HEK293 (cell line): Measurements from ENCODE around the gene COX20.

Experiments used
- BCL6B ChIP-seq: fragments of 450-650 bp; formaldehyde crosslinking; IDR thresholded peaks from 2 replicates; pipeline ENCODE4 v1.5.1; 2017; ENCODE audit warnings: missing biosample characterization, missing genetic modification characterization
- EGR2 ChIP-seq: fragments of 450-650 bp; formaldehyde crosslinking; IDR thresholded peaks from 2 replicates; pipeline ENCODE4 v1.5.1; 2016; ENCODE audit warnings: low read depth, missing biosample characterization, missing genetic modification characterization
- ELK4 ChIP-seq: IDR thresholded peaks from 2 replicates; pipeline ENCODE4 v1.6.1; 2011; ENCODE audit warnings: mild to moderate bottlenecking, low read depth, low read length, borderline replicate concordance
- GLI2 ChIP-seq: fragments of 450-650 bp; formaldehyde crosslinking; IDR thresholded peaks from 2 replicates; pipeline ENCODE4; 2017; ENCODE audit warnings: missing biosample characterization, missing genetic modification characterization, low read depth, borderline replicate concordance
- GLIS2 ChIP-seq: fragments of 450-650 bp; formaldehyde crosslinking; IDR thresholded peaks from 2 replicates; pipeline ENCODE4 v1.5.1; 2016; ENCODE audit warnings: missing biosample characterization, missing genetic modification characterization
- KLF7 ChIP-seq: fragments of 450-650 bp; formaldehyde crosslinking; IDR thresholded peaks from 2 replicates; pipeline ENCODE4 v1.5.1; 2016; ENCODE audit warnings: missing biosample characterization, missing genetic modification characterization, borderline replicate concordance
- KLF8 ChIP-seq: fragments of 450-650 bp; formaldehyde crosslinking; IDR thresholded peaks from 2 replicates; pipeline ENCODE4 v1.5.1; 2016; ENCODE audit warnings: missing biosample characterization, missing genetic modification characterization
- PRDM1 ChIP-seq: fragments of 450-650 bp; formaldehyde crosslinking; IDR thresholded peaks from 2 replicates; pipeline ENCODE4; 2016; ENCODE audit warnings: missing biosample characterization, missing genetic modification characterization
- ZBTB20 ChIP-seq: fragments of 450-650 bp; formaldehyde crosslinking; IDR thresholded peaks from 2 replicates; pipeline ENCODE4 v1.5.1; 2016; ENCODE audit warnings: missing biosample characterization, missing genetic modification characterization
- ZFP41 ChIP-seq: fragments of 450-650 bp; formaldehyde crosslinking; IDR thresholded peaks from 2 replicates; pipeline ENCODE4 v1.5.1; 2016; ENCODE audit warnings: missing biosample characterization, missing genetic modification characterization, borderline replicate concordance
- ZNF10 ChIP-seq: fragments of 450-650 bp; formaldehyde crosslinking; IDR thresholded peaks from 2 replicates; pipeline ENCODE4 v1.5.1; 2017; ENCODE audit warnings: missing biosample characterization, missing genetic modification characterization
- ZNF114 ChIP-seq: fragments of 450-650 bp; formaldehyde crosslinking; IDR thresholded peaks from 2 replicates; pipeline ENCODE4 v1.5.0; 2017; ENCODE audit warnings: missing biosample characterization, missing genetic modification characterization
- ZNF157 ChIP-seq: fragments of 450-650 bp; formaldehyde crosslinking; IDR thresholded peaks from 2 replicates; pipeline ENCODE4 v1.5.1; 2016; ENCODE audit warnings: missing biosample characterization, missing genetic modification characterization
- ZNF184 ChIP-seq: fragments of 450-650 bp; IDR thresholded peaks from 2 replicates; pipeline ENCODE4 v1.5.1; 2018; ENCODE audit warnings: missing biosample characterization, mild to moderate bottlenecking, missing genetic modification characterization
- ZNF214 ChIP-seq: fragments of 450-650 bp; formaldehyde crosslinking; IDR thresholded peaks from 2 replicates; pipeline ENCODE4 v1.5.1; 2017; ENCODE audit warnings: missing biosample characterization, mild to moderate bottlenecking, missing genetic modification characterization, borderline replicate concordance
- ZNF24 ChIP-seq: fragments of 450-650 bp; formaldehyde crosslinking; IDR thresholded peaks from 2 replicates; pipeline ENCODE4 v1.5.1; 2016; ENCODE audit warnings: missing biosample characterization, missing genetic modification characterization
- ZNF391 ChIP-seq: fragments of 450-650 bp; formaldehyde crosslinking; IDR thresholded peaks from 2 replicates; pipeline ENCODE4 v1.5.1; 2016; ENCODE audit warnings: low read depth, missing biosample characterization, missing genetic modification characterization, borderline replicate concordance
- ZNF501 ChIP-seq: fragments of 450-650 bp; formaldehyde crosslinking; IDR thresholded peaks from 2 replicates; pipeline ENCODE4 v1.5.1; 2016; ENCODE audit warnings: missing biosample characterization, missing genetic modification characterization
- ZNF529 ChIP-seq: fragments of 450-650 bp; formaldehyde crosslinking; IDR thresholded peaks from 2 replicates; pipeline ENCODE4 v1.5.1; 2017; ENCODE audit warnings: missing genetic modification characterization, missing biosample characterization; ENCODE audit not compliant: insufficient replicate concordance
- ZNF544 ChIP-seq: fragments of 450-650 bp; formaldehyde crosslinking; IDR thresholded peaks from 2 replicates; pipeline ENCODE4 v1.5.0; 2017; ENCODE audit warnings: missing biosample characterization, missing genetic modification characterization
- ZNF621 ChIP-seq: fragments of 450-650 bp; formaldehyde crosslinking; IDR thresholded peaks from 2 replicates; pipeline ENCODE4 v1.5.1; 2017; ENCODE audit warnings: missing biosample characterization, missing genetic modification characterization
- ZNF629 ChIP-seq: fragments of 450-650 bp; formaldehyde crosslinking; IDR thresholded peaks from 2 replicates; pipeline ENCODE4 v1.5.1; 2017; ENCODE audit warnings: missing biosample characterization, missing genetic modification characterization
- ZNF639 ChIP-seq: fragments of 450-650 bp; formaldehyde crosslinking; IDR thresholded peaks from 2 replicates; pipeline ENCODE4 v1.5.1; 2016; ENCODE audit warnings: missing biosample characterization, missing genetic modification characterization
- ZNF654 ChIP-seq: fragments of 450-650 bp; formaldehyde crosslinking; IDR thresholded peaks from 2 replicates; pipeline ENCODE4 v1.5.1; 2016; ENCODE audit warnings: low read depth, missing biosample characterization, missing genetic modification characterization
- ZNF707 ChIP-seq: fragments of 450-650 bp; formaldehyde crosslinking; IDR thresholded peaks from 2 replicates; pipeline ENCODE4 v1.5.1; 2016; ENCODE audit warnings: missing biosample characterization, missing genetic modification characterization
- ZNF791 ChIP-seq: fragments of 450-650 bp; formaldehyde crosslinking; IDR thresholded peaks from 2 replicates; pipeline ENCODE4 v1.5.1; 2016; ENCODE audit warnings: missing biosample characterization, missing genetic modification characterization
- ZNF830 ChIP-seq: fragments of 450-650 bp; IDR thresholded peaks from 2 replicates; pipeline ENCODE4 v1.5.0; 2018; ENCODE audit warnings: missing biosample characterization, missing genetic modification characterization, low read depth, mild to moderate bottlenecking, moderate library complexity
- ZSCAN16 ChIP-seq: fragments of 450-650 bp; formaldehyde crosslinking; IDR thresholded peaks from 2 replicates; pipeline ENCODE4 v1.5.1; 2016; ENCODE audit warnings: missing biosample characterization, missing genetic modification characterization
- ZSCAN30 ChIP-seq: fragments of 450-650 bp; IDR thresholded peaks from 2 replicates; pipeline ENCODE4 v1.5.1; 2018; ENCODE audit warnings: missing biosample characterization, mild to moderate bottlenecking, missing genetic modification characterization, moderate library complexity
- TF ChIP-seq, protein P1 (sequence below): fragments of 450-650 bp; formaldehyde crosslinking; IDR thresholded peaks from 2 replicates; pipeline ENCODE4 v1.5.1; 2016; ENCODE audit warnings: missing biosample characterization, missing genetic modification characterization, borderline replicate concordance

The COX20 gene

GRCh38 chr1:244864253-244865027 lies 29.0 kb downstream of the COX20 start, which contains the start of gene HNRNPU (continued):
- TF ChIP-seq BCL6B, result no peak
- TF ChIP-seq ZNF639 (tag by site-specific recombination), result peak; percentile 13; the same call in 1 of the 2 replicates
- TF ChIP-seq ZNF157 (tag by site-specific recombination), result no peak
- TF ChIP-seq ZNF391 (tag by site-specific recombination), result no peak
- no peak for TF ChIP-seq ZNF544 (tag by site-specific recombination)
- TF ChIP-seq ZNF654 (tag by site-specific recombination), result no peak
- TF ChIP-seq PRDM1, result peak; percentile 93
- peak; percentile 78 for TF ChIP-seq ZSCAN30 (tag by site-specific recombination)
- TF ChIP-seq ZNF184 (tag by site-specific recombination), result no peak
- peak; percentile 84 for TF ChIP-seq EGR2 (tag by site-specific recombination)
- no peak for TF ChIP-seq ZNF114 (tag by site-specific recombination)
- TF ChIP-seq ZNF214 (tag by site-specific recombination), result no peak
- TF ChIP-seq KLF8 (tag by site-specific recombination), result peak; percentile 78
- TF ChIP-seq ZNF791, result no peak
- peak; percentile 79 for TF ChIP-seq ZNF629 (tag by site-specific recombination)
- no peak for TF ChIP-seq ELK4
- no peak for TF ChIP-seq ZNF621 (tag by site-specific recombination)
- no peak; the same call in 1 of the 2 replicates for TF ChIP-seq ZBTB20 (tag by site-specific recombination)
- peak; percentile 91 for TF ChIP-seq ZNF501
- TF ChIP-seq GLI2 (tag by site-specific recombination), result 0 out of 2 replicates have a peak, but pooled peaks have one; percentile 1
- TF ChIP-seq ZSCAN16 (tag by site-specific recombination), result peak; percentile 10
- TF ChIP-seq KLF7 (tag by site-specific recombination), result peak; percentile 16; the same call in 1 of the 2 replicates
- peak; percentile 39; the same call in 1 of the 2 replicates for TF ChIP-seq ZNF24 (tag by site-specific recombination)
- TF ChIP-seq ZNF707 (tag by site-specific recombination), result no peak
- no peak for TF ChIP-seq ZNF529
- TF ChIP-seq ZNF10 (tag by site-specific recombination), result 0 out of 2 replicates have a peak, but pooled peaks have one; percentile 41
- no peak for TF ChIP-seq ZFP41 (tag by site-specific recombination)
- TF ChIP-seq, protein P1, sequence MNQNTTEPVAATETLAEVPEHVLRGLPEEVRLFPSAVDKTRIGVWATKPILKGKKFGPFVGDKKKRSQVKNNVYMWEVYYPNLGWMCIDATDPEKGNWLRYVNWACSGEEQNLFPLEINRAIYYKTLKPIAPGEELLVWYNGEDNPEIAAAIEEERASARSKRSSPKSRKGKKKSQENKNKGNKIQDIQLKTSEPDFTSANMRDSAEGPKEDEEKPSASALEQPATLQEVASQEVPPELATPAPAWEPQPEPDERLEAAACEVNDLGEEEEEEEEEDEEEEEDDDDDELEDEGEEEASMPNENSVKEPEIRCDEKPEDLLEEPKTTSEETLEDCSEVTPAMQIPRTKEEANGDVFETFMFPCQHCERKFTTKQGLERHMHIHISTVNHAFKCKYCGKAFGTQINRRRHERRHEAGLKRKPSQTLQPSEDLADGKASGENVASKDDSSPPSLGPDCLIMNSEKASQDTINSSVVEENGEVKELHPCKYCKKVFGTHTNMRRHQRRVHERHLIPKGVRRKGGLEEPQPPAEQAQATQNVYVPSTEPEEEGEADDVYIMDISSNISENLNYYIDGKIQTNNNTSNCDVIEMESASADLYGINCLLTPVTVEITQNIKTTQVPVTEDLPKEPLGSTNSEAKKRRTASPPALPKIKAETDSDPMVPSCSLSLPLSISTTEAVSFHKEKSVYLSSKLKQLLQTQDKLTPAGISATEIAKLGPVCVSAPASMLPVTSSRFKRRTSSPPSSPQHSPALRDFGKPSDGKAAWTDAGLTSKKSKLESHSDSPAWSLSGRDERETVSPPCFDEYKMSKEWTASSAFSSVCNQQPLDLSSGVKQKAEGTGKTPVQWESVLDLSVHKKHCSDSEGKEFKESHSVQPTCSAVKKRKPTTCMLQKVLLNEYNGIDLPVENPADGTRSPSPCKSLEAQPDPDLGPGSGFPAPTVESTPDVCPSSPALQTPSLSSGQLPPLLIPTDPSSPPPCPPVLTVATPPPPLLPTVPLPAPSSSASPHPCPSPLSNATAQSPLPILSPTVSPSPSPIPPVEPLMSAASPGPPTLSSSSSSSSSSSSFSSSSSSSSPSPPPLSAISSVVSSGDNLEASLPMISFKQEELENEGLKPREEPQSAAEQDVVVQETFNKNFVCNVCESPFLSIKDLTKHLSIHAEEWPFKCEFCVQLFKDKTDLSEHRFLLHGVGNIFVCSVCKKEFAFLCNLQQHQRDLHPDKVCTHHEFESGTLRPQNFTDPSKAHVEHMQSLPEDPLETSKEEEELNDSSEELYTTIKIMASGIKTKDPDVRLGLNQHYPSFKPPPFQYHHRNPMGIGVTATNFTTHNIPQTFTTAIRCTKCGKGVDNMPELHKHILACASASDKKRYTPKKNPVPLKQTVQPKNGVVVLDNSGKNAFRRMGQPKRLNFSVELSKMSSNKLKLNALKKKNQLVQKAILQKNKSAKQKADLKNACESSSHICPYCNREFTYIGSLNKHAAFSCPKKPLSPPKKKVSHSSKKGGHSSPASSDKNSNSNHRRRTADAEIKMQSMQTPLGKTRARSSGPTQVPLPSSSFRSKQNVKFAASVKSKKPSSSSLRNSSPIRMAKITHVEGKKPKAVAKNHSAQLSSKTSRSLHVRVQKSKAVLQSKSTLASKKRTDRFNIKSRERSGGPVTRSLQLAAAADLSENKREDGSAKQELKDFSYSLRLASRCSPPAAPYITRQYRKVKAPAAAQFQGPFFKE (tag by site-specific recombination), result no peak
- TF ChIP-seq GLIS2 (tag by site-specific recombination), result peak; percentile 58; the same call in 1 of the 2 replicates
- TF ChIP-seq ZNF830, result no peak
